ENCODE measurements around the gene ABCB1.

- TF ChIP-seq CTCF (IDR thresholded peaks at IDR 0.05): no peak
- no peak for TF ChIP-seq POLR2A (IDR thresholded peaks at IDR 0.05)
Observed at GRCh38 chr7:87505557-87506245, 95.0 kb downstream of the ABCB1 start.
